Peyer's patch (tissue), 4 donors: ENCODE measurements around the gene CD226.

Experiments
- POLR2A ChIP-seq, 2 donors: fragments of 450-650 bp; IDR thresholded peaks; one replicate each; pipeline ENCODE4 v1.5.1; 2017; ENCODE audit warnings: antibody characterized with exemption in 2 of 2, mild to moderate bottlenecking in 2 of 2, moderate library complexity in 2 of 2
- TF ChIP-seq, protein P1 (sequence below), 6 experiments: fragments of 450-650 bp in 4 of 6; fragments of 200-600 bp in 2 of 6; sonication (generic) in 1 of 6; IDR thresholded peaks; one replicate each; pipeline ENCODE4 v1.5.1; 2017 to 2019; ENCODE audit warnings: antibody characterized with exemption in 6 of 6, mild to moderate bottlenecking in 3 of 6, moderate library complexity in 1 of 6

DNA sequence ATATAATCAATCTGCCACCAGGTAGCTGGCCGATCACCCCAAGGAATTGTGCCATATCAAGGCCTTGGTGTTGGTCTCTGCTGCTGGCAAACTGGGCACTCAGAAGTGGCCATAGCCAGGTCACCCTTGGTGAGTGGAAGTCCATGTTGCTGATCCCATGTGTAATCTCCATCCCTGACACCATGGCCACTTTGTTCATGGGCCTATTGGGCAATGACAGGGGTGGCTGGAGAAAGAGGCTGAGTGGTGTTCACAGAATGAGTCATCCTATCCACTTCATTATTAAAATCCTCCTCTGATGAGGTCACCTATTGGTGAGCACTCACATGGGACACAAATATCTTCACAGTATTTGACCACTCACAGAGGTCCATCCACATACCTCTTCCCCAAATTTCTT, 26.7 kb upstream of the CD226 start:
- no peak for TF ChIP-seq POLR2A (IDR thresholded peaks at IDR 0.05)
- TF ChIP-seq, protein P1, sequence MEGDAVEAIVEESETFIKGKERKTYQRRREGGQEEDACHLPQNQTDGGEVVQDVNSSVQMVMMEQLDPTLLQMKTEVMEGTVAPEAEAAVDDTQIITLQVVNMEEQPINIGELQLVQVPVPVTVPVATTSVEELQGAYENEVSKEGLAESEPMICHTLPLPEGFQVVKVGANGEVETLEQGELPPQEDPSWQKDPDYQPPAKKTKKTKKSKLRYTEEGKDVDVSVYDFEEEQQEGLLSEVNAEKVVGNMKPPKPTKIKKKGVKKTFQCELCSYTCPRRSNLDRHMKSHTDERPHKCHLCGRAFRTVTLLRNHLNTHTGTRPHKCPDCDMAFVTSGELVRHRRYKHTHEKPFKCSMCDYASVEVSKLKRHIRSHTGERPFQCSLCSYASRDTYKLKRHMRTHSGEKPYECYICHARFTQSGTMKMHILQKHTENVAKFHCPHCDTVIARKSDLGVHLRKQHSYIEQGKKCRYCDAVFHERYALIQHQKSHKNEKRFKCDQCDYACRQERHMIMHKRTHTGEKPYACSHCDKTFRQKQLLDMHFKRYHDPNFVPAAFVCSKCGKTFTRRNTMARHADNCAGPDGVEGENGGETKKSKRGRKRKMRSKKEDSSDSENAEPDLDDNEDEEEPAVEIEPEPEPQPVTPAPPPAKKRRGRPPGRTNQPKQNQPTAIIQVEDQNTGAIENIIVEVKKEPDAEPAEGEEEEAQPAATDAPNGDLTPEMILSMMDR (IDR thresholded peaks at IDR 0.05): no peak
